Caki2 (cell line): ENCODE results near the gene KRTAP10-8. TPM values are rescaled to one million over a fixed set of nuclear protein-coding genes. Genes with fewer than 3 reads are reported as not detected.
"Not testable (repeated sequence)": the region's sequence is repeated elsewhere in the genome, so short reads cannot be mapped to it uniquely, and the experiment has no call there.

Experiments
- DNase-seq: peaks from one replicate; pipeline ENCODE4 v3.0.0-alpha.2; 2015; ENCODE audit warnings: low read depth
- in situ Hi-C: cut with HindIII; loops from 2 replicates; pipeline ENCODE4 v1.10.0; 2016; ENCODE audit warnings: low sequenced_read_pairs, low pct_unique_long_range_greater_than_20kb, mixed read lengths
- total RNA-seq: library from RNA; depleted of rRNA; stranded (reverse); fragments of >200 nt; shearing (Covaris generic); gene quantifications from 2 replicates; pipeline ENCODE4 v1.2.3, GENCODE V29; 2014; ENCODE audit warnings: low replicate concordance

KRTAP10-8 gene
- total RNA-seq, 1 experiment from 2014 or later: not detected

DNA sequence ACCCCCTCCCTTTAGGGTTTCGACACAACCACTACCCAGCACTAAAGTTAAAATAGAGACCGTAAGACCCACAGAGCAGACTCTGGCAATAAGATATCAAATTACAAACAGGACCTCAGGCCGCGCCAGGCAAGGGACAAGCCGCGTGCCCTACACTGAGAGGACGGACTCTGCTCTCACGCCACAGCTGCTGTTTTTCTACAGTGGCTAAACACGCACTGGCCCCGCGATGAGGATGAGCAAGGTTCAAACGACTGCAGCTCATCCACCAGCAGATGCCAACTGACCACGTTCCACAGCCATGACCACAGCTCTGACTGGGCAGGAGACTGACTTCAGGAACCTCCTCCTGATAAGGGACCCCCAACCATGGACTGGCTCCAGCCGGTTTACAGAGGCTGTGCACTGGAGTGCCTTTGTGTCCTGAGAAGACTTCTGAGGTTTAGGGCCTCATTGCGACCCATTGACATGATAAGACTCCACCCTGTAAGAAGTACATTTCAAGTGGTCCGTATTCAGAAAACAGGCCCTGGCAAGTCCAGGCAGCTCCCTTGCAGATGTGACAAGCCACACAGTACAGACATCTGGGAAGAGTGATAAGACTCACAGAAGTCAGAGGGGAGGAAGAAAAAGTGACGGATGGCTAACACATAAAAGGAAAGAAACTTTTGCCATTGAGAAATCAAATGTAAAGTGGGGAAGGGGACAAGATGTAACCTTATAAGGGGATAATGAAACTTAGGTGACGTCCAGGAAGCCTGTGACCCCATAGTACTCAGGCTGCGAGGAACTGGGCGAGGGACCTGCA is 18.1 kb upstream of the KRTAP10-8 start:
- in situ Hi-C loops: no loop called here
- no peak for DNase-seq

DNA sequence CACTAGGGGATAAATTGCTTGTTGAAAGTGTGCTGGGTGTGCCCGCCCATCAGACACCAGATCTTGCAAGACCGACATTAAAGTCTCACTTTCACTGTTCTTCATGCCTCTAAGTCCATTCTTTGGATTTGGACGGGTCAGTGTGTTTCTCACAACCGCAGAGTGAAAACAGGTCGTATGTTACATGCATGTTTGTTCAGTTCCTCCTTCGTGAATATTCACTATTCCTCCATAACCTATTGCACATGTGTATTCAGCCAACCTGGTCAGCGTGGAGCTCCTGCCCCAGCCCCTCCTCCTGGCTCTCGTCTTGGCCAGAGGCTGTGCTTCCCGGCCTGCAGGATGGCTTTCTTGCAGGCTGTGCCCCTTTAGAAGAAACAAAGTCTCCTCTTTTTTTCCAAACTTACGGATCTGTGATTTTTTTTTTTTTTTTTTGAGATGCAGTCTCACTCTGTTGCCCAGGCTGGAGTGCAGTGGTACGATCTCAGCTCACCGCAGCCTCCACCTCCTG is 17.4 kb upstream of the KRTAP10-8 start:
- in situ Hi-C loops: no loop called here
- no peak for DNase-seq

DNA sequence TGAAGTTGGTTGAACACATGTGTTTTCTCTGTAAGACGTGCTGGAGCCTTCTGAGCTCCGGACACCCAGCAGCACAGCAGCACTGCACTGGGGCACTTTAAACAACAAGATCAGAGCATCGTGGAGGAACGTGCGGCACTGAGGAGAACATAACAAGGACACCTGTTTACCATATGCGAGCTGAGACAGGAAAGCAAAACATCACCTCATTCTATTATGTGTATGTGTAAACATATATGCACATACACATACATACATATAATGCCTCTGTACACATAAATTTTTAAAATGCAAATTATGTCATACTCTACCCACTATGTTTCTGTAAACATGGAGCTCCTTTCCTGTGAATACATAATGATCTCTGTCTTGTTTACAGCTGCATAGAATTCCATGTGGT is 16.4 kb upstream of the KRTAP10-8 start:
- in situ Hi-C loops: no loop called here

DNA sequence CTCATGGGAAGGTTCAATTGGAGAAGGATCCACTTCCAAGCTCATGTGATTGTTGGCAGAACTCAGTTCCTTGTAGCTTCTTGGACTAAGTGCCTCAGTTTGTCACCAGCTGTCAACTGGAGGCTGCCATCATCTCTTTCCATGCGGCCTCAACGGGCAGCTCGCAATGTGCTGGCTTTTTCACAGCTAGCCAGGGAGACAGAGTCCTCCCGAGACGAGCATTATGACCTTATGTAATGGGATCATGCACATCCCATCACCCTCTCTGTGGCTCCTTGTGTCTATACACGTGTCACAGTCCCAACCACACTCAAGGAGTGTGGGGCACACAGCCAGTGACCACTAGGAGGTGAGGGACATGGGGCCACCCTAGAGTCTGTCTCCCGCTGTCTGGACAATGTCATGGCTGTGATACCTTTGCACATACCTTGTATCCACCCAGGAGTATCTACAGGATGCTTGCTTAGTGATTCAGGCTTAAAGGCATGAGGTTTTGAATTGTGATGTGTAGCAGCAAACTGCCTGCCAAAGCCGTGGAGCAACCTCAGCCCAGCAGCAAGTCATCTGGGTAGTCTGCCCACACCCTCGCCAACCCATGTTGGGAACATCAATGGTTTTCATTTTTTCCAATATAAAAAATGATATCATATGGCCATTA is 15.7 kb upstream of the KRTAP10-8 start:
- in situ Hi-C loops: no loop called here
- peak; percentile 54 for DNase-seq

More for the DNA sequence above, 16.4 kb upstream of the KRTAP10-8 start:
- DNase-seq: no peak

DNA sequence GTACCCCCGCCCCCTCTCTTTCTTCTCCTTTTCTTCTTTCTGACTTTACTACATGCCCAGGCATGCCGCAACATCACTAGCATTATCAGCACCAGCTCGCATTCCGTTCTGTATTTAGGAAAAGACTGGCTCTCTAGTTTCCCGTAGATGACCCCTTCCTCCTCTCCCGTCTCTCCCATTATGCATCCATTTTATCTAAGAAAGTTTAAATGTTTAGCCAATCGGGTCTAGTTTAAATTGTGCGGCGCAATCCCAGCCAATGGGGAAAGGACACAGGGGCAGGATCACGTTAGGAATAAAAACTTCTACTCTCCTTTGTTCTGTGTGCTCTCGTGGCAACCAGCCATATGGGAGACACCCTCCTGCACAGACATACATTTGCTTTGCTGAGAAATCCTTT is 13.8 kb upstream of the KRTAP10-8 start:
- in situ Hi-C loops: no loop called here

DNA sequence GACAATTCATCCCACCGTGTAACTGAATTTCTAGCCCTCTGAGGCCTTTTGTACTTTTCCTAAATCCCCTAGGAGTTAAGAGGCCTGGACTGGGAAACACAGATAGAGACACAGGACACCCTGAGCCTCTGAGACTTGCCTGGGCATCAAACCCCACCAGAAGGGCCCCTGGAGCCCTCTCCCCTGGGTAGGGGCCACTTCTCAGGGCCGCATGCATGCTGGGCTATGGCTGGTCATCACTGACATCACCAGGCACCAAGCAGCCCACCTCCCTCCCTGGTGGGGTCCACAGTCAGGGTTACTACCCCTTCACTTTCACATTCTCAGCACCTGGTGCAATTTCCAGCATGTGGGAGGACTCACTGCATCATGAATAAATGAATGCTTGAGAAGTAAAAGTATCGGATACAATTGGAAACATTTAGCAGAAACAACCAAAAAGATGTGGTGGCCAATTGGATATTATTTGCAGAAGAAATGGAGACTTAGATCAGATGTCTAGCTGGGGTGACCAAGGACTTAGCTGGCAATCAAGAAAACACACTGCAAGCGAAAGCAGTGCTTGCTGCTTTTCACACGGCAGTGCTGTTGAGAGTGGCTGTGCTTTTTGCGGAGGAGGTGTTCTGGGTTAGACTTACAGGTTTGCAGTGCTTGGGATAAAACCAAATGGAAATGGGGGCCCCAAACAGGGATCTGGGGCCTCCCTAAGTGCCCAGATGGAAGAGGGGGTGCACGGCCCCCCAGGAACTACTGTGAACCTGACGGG is 12.4 kb upstream of the KRTAP10-8 start:
- DNase-seq: no peak
- in situ Hi-C loops: no loop called here

More for the DNA sequence above, 13.8 kb upstream of the KRTAP10-8 start:
- DNase-seq: no peak

DNA sequence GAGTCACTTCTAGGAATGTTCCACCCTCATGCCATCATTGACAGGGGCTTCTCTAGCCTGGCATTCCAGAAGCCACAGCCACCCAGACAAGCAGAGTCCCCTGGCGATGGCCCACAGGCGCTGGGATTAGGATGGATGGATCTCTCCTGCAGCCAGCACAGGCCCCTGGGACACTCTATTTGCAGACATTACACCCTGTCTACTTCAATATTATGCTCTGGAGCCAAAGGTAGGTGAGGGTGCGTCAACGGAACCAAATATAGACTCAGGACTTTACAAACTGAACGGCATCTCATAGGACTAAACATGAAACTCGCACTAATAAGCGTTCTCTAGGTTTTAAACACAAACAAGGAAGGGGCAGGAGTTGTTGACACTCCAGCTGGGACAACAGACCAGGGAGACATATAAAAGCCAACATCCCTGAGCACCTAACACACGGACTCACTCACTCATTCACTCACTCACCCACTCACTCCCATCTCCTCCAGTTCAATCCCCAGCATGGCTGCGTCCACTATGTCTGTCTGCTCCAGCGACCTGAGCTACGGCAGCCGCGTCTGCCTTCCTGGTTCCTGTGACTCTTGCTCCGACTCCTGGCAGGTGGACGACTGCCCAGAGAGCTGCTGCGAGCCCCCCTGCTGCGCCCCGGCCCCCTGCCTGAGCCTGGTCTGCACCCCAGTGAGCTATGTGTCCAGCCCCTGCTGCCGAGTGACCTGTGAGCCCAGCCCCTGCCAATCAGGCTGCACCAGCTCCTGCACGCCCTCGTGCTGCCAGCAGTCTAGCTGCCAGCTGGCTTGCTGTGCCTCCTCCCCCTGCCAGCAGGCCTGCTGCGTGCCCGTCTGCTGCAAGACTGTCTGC is 11.5 kb upstream of the KRTAP10-8 start, which contains the start of gene KRTAP10-7:
Gene KRTAP10-7 (plus strand): TSS at position 480 of the 861 bp plus-strand sequence. CDS start 25 bp downstream, at position 505.
- DNase-seq, in situ Hi-C loops: not testable (repeated sequence)

DNA sequence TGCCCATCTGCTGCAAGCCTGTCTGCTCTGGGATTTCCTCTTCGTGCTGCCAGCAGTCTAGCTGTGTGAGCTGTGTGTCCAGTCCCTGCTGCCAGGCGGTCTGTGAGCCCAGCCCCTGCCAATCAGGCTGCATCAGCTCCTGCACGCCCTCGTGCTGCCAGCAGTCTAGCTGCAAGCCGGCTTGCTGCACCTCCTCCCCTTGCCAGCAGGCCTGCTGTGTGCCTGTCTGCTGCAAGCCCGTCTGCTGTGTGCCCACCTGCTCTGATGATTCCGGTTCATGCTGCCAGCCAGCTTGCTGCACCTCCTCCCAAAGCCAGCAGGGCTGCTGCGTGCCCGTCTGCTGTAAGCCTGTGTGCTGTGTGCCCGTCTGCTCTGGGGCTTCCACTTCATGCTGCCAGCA is 10.8 kb upstream of the KRTAP10-8 start:
- in situ Hi-C loops, DNase-seq: not testable (repeated sequence)

DNA sequence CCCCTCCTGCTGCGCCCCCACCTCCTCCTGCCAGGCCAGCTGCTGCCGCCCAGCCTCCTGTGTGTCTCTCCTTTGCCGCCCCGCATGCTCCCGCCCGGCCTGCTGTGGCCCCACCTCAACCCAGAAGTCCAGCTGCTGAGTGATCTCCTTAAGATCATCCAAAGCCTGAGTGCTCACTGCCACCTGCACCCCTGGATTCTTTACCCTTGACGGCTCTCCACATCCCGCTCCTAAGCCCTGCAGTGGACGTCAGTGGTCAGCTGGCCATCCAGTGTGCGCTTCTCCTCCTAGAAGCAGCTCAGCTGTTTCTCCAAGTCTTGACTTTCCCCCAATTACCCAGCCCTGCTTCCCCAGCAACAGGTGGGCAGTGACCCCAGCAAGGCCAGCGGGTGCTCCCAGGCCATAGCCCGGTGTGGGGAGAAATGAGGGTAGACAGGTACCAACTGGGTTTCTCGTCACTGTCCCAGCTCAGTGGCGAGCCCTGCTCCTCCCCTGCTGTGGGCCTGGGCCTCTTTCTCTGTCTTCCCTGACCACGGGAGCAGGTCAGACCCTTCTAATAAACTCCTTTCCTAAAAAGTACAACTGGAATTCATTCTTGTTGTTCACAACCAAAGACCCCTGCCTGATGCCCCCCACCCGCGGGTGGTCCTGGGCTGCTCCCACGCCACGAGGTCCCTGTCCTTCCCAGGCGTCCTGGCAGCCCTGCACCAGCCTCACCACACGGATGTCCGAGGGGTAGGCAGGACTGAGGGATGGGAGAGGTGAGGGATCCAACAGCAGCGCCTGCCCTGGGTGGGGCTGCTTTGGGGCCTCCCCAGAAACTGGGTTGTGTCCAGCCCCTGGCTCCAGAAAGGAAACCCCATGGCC is 10.1 kb upstream of the KRTAP10-8 start:
- in situ Hi-C loops: no loop called here

DNA sequence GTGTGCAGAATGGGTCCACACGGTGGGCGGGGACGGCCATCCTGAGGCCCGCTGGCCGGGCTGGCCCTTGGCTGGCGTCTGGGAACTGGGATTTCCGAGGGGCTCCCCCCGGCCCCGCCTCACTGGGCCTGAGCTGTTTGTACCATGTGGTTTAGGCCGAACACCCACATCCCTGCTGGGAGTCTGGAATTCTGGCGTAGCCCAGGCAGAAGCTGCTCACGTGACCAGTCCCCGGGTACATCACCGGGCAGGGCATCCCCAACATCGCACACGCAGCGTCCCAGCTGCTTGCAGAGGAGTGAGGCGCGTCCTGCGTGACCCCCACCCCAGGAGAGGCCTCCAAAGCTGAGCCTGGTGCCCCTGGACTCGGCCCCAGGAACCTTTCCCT is 9.4 kb upstream of the KRTAP10-8 start:
- in situ Hi-C loops: no loop called here
- DNase-seq: no peak

More for the DNA sequence above, 10.1 kb upstream of the KRTAP10-8 start:
- DNase-seq: no peak

DNA sequence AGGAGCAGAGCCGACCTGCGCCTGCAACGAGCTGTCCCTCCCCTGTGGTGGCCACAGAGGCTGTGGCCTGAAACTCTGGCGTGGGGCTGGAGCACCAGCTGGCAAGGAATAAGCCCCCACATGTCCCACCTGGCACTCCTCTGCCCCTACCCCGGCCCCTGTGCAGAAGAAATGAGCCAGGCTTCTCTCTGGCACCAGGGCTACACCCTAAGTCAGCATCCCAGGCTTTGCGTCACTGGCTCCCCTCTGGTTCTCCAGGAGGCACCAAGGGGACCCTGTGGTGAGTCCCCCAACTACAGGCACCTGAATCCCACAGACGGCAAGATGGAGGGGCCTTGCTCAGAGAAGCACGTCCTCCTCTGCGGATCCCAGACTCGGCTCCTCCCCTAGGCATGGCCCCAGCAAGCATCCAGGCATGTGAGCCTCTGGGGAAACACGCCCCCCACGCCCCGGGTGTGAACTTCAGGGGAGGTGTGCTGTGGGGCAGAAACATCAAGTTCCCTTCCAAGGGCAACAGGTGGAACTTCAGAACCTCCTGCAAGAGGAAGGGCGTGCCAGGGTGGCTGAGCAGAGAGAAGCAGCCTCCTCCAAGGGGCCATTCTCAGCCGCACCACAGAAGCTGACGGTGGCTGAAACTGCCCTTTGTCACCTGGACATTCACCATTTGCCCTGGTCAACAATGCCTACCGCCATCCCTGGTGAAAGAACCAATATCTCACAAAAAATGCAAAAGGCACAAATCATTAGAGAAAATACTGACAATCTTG is 8.6 kb upstream of the KRTAP10-8 start:
- DNase-seq: no peak
- in situ Hi-C loops: no loop called here

DNA sequence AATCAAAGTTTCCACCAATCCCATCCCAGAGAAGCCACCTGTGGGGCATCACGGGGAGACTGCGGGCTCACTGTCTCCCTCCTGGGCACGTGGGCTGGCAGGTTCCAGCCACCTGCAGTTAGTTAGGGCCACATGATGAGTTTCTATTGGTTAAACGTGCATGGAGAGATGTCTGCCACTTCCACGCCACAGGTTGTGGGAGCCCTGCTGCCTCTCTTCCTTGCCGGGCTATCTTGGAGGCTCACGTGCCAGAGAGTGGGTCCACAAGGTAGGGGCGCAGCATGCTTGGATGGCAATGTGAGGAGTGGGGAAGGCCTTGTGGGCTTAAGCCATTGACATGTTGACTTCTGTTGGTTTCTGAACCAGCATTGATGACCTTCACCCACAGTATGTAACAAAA is 8.0 kb upstream of the KRTAP10-8 start:
- DNase-seq: no peak
- in situ Hi-C loops: no loop called here

DNA sequence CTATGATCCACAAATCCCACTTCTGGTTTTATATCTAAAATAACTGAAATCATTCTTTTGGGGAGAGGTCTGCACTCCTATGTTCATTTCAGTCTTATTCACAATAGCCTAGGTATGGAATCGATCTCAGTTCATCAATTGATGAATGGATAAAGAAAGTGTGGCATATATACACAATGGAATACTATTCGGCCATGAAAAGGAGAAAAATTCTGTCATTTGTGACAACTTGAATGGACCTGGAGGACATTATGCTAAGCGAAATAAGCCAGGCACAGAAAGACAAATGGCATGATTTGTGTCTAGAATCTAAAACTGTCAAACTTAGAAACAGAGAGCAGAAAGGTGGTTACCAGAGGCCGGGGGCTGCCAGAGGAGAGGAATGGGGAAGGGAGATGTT is 5.4 kb upstream of the KRTAP10-8 start:
- DNase-seq: no peak
- in situ Hi-C loops: no loop called here

DNA sequence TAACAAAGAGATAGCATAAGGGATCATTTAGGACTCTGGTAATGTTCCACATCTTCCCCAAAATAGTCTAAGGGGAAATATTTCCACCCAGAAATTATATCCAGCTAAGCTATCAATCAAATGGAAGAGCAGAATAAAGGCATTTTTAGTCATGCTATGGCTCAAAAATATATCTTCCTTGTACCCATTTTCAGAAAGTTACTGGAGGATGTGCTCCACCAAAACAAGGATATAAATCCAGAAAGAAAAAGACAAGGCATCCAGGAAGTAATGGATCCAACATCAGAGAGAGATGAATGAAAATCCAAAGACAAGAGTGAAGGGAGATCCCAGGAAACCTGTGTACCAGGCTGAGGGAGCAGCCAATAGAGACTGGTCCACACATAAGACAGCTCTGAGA is 2.7 kb upstream of the KRTAP10-8 start:
- in situ Hi-C loops: no loop called here
- DNase-seq: no peak

DNA sequence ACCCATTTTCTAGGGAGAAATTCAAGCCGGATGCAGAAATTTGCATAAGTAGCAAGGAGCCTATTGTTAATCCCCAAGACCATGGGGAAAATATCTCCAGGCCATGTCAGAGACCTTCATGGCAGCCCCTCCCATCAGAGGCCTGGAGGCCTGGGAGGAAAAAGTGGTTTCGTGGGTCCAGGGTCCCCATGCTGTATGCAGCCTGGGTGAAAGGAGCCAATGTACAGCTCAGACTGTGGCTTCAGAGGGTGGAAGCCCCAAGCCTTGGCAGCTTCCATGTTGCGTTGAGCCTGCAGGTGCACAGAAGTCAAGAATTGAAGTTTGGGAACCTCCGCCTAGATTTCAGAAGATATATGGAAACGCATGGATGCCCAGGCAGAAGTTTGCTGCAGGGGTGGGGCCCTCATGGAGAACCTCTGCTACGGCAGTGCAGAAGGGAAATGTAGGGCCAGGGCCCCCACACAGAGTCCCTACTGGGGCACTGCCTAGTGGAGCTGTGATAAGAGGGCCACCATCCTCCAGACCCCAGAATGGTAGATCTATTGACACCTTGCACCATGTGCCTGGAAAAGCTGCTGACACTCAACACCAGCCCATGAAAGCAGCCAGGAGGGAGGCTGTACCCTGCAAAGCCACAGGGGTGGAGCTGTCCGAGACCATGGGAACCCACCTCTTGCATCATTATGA is 1.6 kb upstream of the KRTAP10-8 start:
- in situ Hi-C loops: not testable (repeated sequence)

DNA sequence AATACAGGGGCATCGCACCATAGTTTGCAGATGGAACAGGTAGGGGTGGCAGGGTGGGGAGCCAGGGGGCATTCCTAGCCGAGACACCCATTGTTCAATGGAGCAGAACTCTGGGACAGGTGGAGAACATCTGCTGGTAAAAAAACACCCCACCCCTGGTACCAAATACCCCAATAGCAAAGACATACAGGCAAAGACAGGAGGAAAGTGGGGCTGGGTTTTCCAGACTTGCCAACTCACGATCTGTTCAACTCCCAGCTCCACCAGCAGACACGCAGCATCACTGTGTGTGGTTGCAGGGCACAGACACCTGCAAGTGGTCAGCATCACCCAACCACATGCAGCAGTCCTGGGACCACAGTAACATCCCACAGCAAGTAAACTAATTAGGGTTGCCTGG is 328 bp upstream of the KRTAP10-8 start:
- DNase-seq: no peak
- in situ Hi-C loops: no loop called here

More for the DNA sequence above, 1.6 kb upstream of the KRTAP10-8 start:
- not testable (repeated sequence) for DNase-seq
